NB4 (cell line): ENCODE results near the gene HSPE1.
A peak's percentile ranks its signal among the peaks of the same experiment; 100 is the strongest.

Experiments used
- DNase-seq: peaks from one replicate; pipeline ENCODE4 v3.0.0; 2010; ENCODE audit warnings: low read depth
- H3K4me3 ChIP-seq: one replicate; pipeline ENCODE4 v1.5.1; 2011; ENCODE audit warnings: mild to moderate bottlenecking, low read depth, low read length, moderate library complexity
- MYC ChIP-seq: IDR thresholded peaks from 2 replicates; pipeline ENCODE4 v1.6.1; 2011; ENCODE audit warnings: low read depth, low read length
- POLR2A ChIP-seq: IDR thresholded peaks from 2 replicates; pipeline ENCODE4 v1.6.1; 2011; ENCODE audit warnings: mild to moderate bottlenecking; ENCODE audit not compliant: insufficient read length; ENCODE audit errors: extremely low read depth
- TF ChIP-seq, protein P1 (sequence below): IDR thresholded peaks from one replicate; pipeline ENCODE4 v1.5.1; 2012; ENCODE audit warnings: low read depth, low read length
- TF ChIP-seq, protein P2 (sequence below): IDR thresholded peaks from 2 replicates; pipeline ENCODE4 v1.6.1; 2011; ENCODE audit warnings: low read depth, low read length

HSPE1 gene

DNA sequence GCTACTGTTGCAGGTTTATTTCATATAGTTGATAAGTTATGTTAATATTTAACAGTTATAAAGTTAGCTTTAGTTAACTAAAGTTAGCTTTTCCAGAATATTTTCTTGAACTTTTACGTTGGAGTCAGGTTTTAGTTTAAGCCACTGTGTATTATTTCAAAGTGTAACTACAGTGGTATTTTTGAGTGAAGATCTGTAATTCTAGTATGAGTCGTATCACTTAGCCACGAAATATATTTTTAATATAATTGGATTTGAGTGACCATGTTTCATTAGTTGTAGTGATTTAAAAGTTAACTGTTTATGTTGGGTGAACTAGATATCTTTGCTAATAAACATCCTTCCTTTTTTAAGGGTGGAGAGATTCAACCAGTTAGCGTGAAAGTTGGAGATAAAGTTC lies 2.5 kb downstream of the HSPE1 start:
- TF ChIP-seq, protein P1, sequence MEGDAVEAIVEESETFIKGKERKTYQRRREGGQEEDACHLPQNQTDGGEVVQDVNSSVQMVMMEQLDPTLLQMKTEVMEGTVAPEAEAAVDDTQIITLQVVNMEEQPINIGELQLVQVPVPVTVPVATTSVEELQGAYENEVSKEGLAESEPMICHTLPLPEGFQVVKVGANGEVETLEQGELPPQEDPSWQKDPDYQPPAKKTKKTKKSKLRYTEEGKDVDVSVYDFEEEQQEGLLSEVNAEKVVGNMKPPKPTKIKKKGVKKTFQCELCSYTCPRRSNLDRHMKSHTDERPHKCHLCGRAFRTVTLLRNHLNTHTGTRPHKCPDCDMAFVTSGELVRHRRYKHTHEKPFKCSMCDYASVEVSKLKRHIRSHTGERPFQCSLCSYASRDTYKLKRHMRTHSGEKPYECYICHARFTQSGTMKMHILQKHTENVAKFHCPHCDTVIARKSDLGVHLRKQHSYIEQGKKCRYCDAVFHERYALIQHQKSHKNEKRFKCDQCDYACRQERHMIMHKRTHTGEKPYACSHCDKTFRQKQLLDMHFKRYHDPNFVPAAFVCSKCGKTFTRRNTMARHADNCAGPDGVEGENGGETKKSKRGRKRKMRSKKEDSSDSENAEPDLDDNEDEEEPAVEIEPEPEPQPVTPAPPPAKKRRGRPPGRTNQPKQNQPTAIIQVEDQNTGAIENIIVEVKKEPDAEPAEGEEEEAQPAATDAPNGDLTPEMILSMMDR, result no peak
- TF ChIP-seq POLR2A (no peak), MYC (no peak)
- TF ChIP-seq, protein P2, sequence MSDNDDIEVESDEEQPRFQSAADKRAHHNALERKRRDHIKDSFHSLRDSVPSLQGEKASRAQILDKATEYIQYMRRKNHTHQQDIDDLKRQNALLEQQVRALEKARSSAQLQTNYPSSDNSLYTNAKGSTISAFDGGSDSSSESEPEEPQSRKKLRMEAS, result no peak
- no peak for DNase-seq
- H3K4me3 ChIP-seq, result peak overlapping the region; percentile 99

DNA sequence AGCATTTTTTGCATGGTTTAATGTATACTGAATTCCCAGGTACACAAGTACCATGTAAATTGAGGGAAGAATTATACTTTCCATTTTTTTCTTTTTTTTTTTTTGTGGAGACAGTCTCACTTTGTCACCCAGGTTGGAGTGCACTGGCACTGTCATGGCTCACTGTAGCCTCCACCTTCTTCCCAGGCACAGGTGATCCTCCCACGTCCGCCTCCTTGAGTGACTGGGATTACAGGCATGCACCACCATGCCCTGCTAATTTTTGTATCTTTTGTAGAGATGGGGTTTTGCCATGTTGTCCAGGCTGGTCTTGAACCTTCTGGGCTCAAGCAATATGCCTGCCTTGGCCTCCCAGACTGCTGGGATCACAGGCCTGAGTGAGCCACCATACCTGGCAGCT lies 3.8 kb downstream of the HSPE1 start:
- no peak for DNase-seq
- peak overlapping the region; percentile 99 for H3K4me3 ChIP-seq
- TF ChIP-seq, protein P1, result no peak
- no peak for TF ChIP-seq POLR2A
- TF ChIP-seq, protein P2, result no peak
- no peak for TF ChIP-seq MYC

DNA sequence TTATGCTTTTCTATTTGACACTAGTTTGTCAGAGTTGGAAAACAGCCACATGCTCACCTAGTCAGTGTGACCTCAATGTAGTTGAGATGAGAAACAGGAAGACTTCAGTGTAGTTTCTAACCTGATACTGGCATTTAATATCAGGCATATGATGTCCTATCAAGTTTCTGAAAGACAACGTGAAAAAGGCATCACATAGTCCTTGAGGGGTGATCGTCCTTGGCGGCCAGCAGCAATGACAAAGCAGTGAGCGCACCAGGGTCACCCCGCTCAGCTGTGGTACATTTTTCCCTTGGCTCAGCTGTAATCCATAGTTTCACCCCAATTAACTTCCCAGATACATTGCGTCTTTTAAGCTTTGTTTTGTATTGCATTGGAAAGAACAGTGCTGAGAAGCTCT lies 4.3 kb downstream of the HSPE1 start:
- no peak overlapping the region for H3K4me3 ChIP-seq
- DNase-seq, result no peak
- no peak for TF ChIP-seq POLR2A
- TF ChIP-seq, protein P1, result no peak
- TF ChIP-seq, protein P2, result no peak
- no peak for TF ChIP-seq MYC

DNA sequence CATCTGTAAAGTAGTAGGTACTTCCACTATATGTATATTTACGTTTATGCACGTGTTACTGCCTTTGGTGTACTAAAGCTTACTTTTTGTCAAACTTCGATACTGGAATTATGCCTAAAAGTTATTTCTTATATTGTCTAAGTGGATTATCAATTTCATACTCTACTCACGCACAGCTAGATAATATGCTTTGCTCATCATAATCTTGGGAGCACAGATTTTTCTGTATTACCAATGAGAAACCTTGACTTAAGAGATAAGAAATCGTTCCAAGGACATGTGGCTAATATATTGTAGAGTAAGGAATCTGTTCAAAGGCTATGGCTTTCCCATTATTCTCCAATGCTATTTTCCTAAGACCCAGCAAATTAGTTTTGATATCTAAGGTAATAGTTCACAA lies 6.5 kb downstream of the HSPE1 start:
- DNase-seq, result no peak
- H3K4me3 ChIP-seq, result no peak overlapping the region
- TF ChIP-seq MYC (no peak), POLR2A (no peak)
- TF ChIP-seq, protein P2, result no peak
- TF ChIP-seq, protein P1, result no peak

DNA sequence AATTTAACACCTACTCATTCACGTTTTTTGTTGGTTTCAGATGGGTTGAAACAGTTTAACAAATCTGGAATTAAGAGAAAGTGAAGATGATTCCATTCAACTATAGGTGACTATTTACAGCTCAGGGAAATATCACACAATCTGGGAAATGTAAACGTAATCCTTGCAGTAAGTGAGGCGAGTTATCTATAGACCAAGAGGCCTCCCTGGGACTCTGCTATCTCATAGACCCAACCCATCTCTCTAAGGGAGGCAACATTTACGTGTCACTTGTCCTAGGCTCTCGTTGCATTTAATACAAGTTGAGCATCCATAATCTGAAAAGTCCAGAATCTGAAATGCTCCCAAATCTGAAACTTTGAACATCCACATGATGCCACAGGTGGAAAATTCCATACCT lies 13.7 kb downstream of the HSPE1 start:
- TF ChIP-seq MYC, result no peak
- TF ChIP-seq, protein P1, result no peak
- TF ChIP-seq POLR2A, result no peak
- TF ChIP-seq, protein P2, result no peak
- DNase-seq, result no peak

DNA sequence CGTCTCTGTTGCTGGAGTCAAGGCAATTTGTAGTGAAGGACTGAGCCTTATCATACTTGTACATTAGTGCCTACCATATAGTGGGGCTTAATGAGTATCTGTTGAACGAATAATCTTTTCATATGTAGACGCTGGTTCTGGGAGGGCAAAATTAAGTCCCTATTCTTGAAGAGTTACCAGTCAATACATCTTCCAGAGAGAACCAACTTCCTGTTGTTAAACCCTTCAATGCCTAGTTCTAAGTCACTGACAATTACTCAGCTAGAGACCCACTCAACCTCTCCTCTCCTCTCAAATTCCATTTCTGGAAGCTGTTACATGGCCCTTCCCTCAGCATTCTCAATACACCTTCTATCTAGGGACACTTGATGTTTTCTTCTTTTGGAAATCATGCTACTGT lies 14.6 kb downstream of the HSPE1 start:
- DNase-seq, result peak; percentile 63
- H3K4me3 ChIP-seq, result peak overlapping the region; percentile 99
- TF ChIP-seq, protein P2, result no peak
- TF ChIP-seq MYC, result no peak
- TF ChIP-seq POLR2A, result no peak
- TF ChIP-seq, protein P1, result no peak

More for the DNA sequence above, 13.7 kb downstream of the HSPE1 start:
- H3K4me3 ChIP-seq, result no peak overlapping the region
